A549 (cell line): Measurements from ENCODE around the gene TMPRSS6.

ENCODE experiments used
- CHD4 ChIP-seq: fragments of 200-600 bp; sonication (generic); IDR thresholded peaks from 2 replicates; pipeline ENCODE4 v1.6.1; 2016; ENCODE audit warnings: antibody characterized with exemption, mild to moderate bottlenecking, borderline replicate concordance
- CTCF ChIP-seq: fragments of >200 bp; sonication (Bioruptor Twin); formaldehyde crosslinking; IDR thresholded peaks from 3 replicates; pipeline ENCODE4 v1.5.1; 2016
- EP300 ChIP-seq, 2 experiments: fragments of >200 bp; sonication (Bioruptor Twin); formaldehyde crosslinking; IDR thresholded peaks; 2 replicates in 1 of 2; 3 replicates in 1 of 2; pipeline ENCODE4 v1.6.1; 2016 to 2017
- HDAC2 ChIP-seq: fragments of 200-600 bp; sonication (generic); IDR thresholded peaks from 2 replicates; pipeline ENCODE4 v1.6.1; 2016
- HMGXB4 ChIP-seq: fragments of 250-450 bp; sonication (Bioruptor Pico); IDR thresholded peaks from 2 replicates; pipeline ENCODE4 v1.5.0; 2021; ENCODE audit warnings: mild to moderate bottlenecking, moderate library complexity, borderline replicate concordance
- KDM5A ChIP-seq: fragments of 200-600 bp; sonication (generic); IDR thresholded peaks from 2 replicates; pipeline ENCODE4 v1.6.1; 2016; ENCODE audit warnings: antibody characterized with exemption, mild to moderate bottlenecking
- MAX ChIP-seq: IDR thresholded peaks from 2 replicates; pipeline ENCODE4 v1.6.1; 2012
- REST ChIP-seq: fragments of 200-600 bp; sonication (generic); IDR thresholded peaks from 2 replicates; pipeline ENCODE4 v1.6.1; 2016; ENCODE audit warnings: antibody characterized with exemption, mild to moderate bottlenecking, moderate library complexity
- TP53 ChIP-seq: fragments of 250-450 bp; sonication (Bioruptor Pico); IDR thresholded peaks from 2 replicates; pipeline ENCODE4 v1.5.0; 2021; ENCODE audit warnings: mild to moderate bottlenecking, moderate library complexity
- ZSCAN20 ChIP-seq: fragments of 250-450 bp; sonication (Bioruptor Pico); IDR thresholded peaks from 2 replicates; pipeline ENCODE4 v1.8.0; 2022; ENCODE audit warnings: mild to moderate bottlenecking, moderate library complexity

GRCh38 chr22:37137131-37137530 is 27.6 kb upstream of the TMPRSS6 start:
- TF ChIP-seq EP300 (IDR thresholded peaks at IDR 0.05), result no peak
- TF ChIP-seq HDAC2, result no peak
- no peak for TF ChIP-seq MAX
- no peak for TF ChIP-seq TP53 (CRISPR knock-in tag)
- TF ChIP-seq CHD4, result no peak
- no peak for TF ChIP-seq CTCF
- no peak for TF ChIP-seq KDM5A
- no peak for TF ChIP-seq REST
- TF ChIP-seq ZSCAN20 (CRISPR knock-in tag), result no peak
- TF ChIP-seq HMGXB4 (CRISPR knock-in tag), result no peak
